Stimulated activated CD4-positive, alpha-beta T cell treated with anti-CD3 and anti-CD28 coated beads, TNF-alpha, amount 100 ng/mL, for 24 hours (primary cell): Measurements from ENCODE around the gene CRIM1.

Experiments
- DNase-seq, 3 experiments: peaks; one replicate each; pipeline ENCODE4 v3.0.0-alpha.2; 2020; ENCODE audit warnings: low read depth in 3 of 3

CRIM1 gene

DNA sequence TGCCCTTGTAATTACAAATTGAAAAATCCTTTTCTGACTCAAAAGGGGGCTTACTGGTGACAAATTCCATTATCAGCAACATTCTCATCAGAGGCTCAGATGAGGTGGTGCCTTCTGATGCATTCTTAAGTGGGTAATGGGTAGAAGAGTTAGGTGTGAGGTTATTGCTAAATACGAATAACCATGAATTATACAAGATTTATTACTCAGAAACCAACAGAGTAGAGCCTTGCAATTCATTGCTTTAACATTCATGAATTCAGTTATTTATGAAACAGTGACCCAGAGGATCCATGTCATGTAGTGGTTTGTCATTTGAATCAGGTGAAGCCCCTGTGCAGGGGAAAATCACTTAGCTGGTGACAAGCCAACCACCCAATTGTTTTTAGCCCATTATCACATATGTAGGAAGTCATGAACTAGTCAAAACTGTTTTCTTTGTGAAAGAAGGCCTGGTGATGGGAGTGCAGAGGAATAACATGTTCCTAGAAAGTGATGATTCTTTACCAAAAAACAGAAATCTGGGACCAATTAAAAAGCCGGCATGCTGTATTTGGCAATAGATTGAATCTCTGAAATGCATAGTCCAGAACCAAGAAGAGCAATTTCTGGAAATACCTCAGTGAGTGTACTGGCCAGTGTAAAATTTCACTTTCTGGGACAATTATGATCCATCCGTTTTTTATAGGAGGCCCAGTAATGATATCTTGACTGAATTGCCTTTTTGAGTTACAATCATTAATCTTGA lies 70.2 kb downstream of the CRIM1 start:
- DNase-seq: no peak

DNA sequence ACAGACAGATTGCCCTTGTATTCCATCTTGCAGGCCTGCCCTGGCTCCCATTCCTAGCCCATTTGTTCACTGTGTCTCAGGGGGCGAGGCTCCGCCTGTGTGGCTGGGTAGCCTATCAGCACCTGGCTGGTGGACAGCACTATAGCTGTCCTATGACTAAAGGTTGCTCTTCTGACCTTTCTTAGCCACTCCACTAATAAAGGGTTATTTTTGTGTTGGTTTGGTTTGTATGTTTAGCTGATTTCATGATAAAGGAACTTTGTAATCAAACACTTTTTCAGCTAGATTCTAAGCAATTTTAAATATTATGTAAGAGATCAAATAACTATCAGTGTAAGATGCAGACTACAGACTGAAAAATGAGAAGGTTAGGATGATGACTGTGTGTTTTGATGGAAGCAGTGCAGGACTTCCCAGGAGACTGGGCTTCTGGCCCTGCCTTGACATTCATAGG lies 72.2 kb downstream of the CRIM1 start:
- no peak for DNase-seq

DNA sequence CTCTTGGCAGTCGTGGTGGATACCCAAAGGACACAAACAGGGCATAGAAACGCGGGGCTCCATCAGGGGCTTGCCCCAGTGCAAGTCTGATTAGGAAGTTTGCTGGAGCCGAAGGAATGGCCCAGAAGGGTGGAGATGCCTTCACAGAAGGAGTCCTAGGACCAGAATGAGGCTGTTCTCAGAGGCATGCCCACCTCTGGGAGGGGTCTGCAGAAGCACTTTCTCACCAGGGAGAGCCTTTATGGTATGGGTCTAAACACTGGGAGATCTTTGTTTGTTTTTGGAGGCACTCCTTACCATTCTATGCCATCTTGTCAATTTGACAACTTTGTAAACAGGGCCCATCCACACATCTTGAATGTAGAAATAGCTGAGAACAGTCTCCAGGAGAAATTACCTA lies 75.0 kb downstream of the CRIM1 start:
- DNase-seq: no peak

DNA sequence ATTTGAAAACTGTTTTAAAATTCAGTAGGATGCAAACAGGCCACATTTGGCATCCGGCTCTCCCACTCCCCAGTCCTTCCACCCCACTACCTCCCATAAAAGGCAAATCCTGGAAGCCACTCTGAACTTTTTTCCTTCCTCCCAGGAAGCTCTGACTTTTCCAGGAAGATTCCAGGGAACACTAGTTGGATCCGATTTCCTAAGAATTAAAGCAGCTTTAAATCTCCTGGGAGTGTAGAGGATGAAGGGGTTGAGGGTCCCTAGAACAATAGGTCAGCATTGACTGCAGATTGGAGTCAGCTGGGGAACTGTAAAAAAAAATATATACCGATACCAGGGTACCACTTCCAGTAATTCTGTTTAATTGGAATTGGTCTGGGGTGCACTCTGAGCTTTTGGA lies 76.9 kb downstream of the CRIM1 start:
- DNase-seq: no peak

DNA sequence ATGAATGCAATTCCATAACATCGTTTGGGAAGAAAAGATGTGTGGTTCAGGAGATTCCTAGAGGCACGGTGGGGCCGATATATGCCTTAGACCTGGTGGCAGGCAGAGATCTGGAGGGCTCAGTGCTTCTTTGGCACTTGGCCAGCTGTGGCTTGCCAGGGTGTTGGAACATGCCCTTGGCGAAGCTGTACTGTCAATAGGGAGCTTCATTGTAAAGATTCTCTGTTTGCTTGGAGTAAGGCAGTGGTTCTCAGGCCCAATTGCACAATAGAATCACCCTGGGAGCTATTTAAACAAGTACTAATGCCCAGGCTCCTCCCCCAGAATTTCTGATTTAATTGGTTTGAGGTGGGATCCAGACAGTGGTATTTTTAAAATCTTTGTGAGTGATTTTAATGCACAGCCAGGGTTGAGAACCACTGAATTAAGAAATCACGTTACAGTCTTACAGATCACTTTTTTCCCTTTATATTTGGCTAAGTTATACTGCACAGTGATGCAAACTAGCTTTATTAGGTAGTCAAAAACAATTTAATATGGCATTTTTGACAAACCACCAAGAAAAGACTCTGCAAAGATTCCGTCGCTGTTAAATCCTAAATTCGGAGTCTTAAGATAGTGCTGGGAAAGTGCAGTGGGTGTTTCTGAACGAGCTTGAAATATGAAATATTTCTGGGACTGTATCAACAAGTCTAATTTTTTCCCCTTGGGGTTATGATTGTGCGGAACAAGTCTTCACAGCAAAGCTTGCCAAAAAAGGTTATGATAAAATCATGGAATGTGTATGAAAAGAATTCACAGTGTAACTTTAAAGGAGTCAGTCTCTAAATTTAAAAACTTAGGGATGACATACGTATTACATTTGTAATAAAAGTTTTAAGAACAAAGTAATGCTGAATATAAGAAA lies 78.0 kb downstream of the CRIM1 start:
- DNase-seq: no peak

DNA sequence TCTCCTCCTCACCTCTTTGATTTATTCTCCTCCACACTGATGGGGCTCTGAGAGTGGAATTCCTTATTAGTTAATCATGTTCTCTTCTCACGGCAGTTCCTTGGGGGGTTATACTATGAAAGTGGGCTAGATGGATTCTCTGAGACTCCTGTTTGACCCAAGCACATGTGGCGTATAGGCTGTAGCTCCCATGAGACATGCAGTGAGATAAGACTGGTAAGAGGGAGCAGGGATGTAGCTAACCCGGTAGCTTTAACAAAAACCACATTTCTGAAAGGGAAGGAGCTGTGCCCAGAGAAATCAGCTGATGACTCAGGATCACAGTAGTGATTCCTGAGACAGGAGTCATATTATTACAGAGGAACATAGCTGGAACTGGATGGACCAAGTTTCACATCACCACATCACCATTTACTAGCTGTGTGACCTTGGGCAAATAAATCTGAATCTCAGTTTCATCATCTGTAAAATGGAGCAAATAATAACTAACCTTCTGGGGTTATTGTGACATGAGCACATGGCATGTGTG lies 82.9 kb downstream of the CRIM1 start:
- DNase-seq: no peak

DNA sequence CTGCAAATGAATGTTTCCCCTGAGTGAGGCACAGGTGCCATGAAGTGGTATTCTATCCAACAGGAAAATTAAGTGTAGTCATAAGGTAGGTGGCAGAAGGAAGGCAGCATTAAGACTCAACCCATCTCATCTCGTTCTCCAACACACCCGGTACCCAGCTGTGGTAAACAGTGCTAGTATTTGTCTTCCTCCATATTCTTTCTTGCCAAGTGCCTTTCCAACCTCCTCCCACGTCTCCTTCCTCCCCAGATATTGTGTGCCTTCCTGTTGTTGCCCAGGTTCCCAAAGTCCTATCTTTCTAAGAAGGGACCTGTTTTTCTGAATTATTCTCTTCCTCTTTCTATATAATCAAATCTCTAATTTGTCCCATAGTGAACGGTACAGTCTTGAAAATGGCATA lies 83.5 kb downstream of the CRIM1 start:
- no peak for DNase-seq

DNA sequence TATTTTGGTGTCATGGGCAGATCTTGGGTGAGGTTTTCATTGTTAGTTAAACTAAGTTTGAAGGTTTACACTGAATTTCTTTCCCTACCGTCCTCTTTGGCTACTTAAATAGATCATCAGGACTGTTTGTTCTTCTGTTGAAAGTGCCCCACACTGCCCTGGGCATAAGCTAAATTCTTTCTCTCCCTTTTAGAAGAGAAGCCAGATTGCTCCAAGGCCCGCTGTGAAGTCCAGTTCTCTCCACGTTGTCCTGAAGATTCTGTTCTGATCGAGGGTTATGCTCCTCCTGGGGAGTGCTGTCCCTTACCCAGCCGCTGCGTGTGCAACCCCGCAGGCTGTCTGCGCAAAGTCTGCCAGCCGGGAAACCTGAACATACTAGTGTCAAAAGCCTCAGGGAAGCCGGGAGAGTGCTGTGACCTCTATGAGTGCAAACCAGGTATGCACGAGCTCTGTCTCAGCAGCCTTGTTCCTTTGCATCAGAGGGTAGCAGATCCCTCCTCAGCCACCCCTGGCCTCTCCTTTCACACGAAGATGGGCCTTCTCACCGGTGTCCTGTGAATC lies 85.6 kb downstream of the CRIM1 start:
- DNase-seq: no peak

DNA sequence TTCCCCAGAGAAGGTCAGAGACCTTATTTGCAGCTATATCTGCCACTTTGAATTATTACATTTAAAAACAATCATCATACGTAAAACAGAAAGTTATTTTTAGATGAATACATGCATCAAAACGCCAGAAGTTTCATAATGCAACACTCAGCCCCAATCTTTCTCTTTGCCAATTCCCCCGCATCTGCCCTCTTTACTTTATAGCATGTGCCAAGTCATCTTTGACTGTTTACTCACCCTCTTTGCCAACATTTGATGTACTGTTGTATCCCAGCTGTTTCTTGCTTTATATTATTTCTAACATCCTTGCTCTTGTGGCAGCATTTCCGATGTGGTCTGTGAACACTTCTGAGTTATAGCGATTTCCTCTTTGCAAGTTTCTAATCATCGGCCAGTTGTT lies 86.2 kb downstream of the CRIM1 start:
- DNase-seq: no peak

DNA sequence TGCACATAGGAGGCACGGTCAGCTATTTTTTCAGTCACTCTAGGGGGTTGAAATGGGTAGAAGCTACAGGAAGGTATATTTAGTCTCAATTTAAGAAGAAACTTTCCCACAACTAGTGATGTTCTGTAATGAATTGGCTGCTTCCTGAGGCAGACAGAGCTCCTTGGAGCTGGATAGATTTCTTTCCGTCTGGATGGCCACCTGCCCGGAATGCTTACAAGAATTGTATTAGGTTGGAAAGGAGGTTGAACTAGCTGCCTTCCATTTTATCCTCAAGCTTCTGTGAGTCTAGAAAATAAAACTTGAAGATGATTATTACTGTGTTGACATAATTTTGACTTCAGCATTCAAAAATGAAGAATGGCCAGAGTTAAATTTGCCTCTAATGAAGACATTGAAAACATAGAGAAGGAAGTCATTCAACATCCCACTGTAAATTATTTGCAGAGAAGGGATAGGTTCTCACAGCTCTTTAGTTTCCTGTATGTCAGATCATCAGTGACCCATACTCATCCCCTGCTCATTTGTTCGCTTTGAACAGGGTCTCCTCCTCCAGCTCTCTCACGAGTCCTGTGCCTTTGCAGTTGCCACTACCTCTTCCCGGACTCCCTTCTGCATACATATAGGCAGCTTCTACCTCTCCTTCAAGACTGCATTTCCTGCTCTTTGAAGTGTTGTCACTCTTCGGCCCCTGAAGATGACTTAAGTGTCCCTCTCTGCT lies 88.8 kb downstream of the CRIM1 start:
- no peak for DNase-seq

DNA sequence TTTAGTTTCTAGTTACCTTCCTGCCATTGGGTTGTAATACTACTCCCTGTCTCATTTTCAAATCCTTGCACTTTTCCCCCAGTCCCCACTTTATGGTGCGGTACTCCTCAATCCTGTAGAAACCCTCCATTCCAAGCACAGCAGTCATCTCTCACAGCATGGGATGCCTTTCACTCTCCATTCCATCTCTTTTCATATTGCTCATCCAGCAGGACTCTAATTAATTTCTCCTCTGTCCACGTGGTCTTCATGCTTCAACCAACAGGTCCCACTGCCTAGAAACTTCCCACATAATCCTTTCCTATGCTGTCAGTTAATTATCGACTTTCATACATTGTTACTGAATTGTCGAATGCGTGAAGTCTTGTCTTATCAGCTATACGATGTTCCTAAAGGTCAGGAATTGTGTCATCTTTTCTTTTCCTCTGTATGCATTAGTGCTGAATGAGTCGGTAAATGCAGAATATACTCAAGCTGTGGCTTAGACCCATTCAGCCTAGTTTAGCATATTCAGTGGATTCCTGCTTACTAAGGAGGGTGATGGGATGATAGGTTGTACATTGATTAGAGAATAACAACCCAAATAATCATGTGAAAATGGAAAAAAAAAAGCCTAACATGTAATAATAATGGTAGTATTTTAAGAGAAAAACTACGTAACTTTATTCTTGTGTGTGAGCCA lies 89.7 kb downstream of the CRIM1 start:
- DNase-seq: no peak

DNA sequence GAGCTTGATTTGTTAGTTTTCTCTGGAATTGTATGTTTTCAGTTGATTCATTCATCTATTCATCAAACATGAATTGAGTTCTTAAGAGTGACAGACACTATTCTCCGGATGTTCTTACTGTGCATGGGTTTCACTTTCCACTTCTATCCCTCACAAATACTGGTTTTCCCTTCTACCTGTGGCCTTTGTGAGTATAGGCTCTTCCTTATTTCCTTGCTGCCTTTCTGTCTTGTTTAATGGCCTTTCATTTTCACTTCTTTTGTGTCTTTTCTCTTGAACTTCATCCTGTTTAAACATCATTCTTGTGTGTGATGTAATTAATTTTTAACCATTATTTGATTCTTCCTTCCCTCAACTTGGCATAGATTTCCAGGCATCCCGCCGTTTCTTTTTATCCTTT lies 90.7 kb downstream of the CRIM1 start:
- no peak for DNase-seq

DNA sequence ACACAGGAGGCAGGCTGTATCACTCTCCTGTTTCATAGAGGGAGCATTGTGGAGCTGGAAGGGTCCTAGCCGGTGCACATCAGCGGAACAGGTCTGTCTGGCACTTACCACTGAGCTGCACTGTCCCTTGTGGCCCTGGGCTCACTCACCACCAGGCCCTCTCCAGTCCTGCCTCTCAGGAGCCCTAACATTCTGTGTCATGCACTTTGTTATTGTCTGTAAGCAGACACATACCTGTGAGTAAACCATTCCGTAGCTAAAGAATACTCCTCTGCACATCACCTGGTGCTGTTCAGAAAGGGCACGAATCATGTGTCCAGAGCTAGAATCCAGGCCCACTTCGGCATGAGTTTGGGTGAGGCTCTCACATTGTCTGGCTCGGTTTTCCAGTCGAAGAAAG lies 93.6 kb downstream of the CRIM1 start:
- DNase-seq: no peak

DNA sequence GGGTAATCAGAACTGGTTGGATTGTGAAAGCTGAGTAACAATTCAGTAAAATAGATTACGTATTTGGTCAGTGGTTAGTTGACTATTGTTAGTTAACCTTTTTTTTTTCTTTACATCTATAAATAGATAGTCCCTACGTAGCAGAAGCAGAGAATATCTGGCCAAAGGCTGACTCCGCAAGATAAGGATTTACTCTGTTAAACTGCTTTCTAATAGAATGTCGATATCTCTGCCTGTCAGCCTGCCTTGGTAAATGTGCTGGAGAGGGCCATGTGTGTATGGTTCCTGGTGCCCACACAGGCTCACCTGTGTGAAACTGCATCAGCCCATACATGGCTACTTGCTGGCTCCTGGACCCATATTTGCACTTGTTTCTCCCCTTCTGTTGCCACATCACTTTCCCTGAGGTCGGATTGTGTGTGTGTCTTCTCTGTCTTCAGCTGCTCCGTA lies 94.4 kb downstream of the CRIM1 start:
- no peak for DNase-seq

DNA sequence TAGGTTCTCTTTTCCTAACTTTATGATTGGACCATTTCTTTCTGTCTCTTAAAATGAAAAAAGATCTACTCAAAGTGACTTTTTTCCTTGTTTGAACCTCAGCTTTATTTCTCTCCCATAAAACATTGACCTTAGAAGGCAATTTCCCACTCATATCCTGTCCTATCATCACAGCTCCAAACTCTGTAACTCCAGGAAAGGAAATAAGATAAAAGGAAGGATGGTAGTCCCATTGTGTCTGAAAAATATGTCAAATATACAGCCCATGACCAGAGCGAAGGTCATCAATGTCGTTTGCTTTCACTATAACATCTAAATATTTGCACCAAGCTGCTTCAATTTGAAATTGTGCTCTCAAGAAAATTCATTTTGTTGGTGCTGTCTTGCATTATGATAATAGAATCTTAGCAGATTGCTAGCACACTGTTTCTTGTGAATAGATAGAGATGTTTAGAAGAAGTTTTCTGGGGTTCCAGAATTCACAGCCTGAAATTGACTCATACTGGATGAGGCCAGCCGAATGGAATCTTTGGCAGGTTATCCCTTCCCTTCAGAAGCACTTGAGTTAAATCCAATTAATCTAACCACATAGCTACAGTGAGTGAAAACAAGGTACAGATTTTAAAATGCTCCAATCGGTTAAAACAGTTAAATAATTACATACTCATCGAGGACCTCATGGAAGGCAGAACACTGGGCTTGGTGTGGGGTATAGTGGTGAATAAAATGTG lies 95.1 kb downstream of the CRIM1 start:
- no peak for DNase-seq

DNA sequence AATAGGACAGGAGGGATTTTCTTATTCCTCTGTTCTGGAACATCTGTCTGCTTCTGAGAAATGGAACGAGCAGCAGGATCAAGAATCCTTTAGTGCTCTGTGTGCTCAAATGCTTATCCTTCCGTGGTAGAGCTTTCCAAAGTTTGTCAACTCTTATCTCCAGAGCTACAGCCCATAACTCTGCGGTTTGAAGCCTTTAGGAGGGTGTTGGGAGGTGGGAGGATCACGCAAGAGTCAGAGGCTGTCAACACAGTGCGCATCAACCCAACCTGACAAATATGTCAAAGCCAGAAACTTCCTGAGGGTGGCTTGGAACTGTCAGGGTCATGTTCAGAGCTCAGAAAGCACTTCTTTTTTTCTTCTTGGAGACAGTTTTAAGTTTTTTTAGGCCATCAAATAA lies 95.9 kb downstream of the CRIM1 start:
- DNase-seq: no peak

DNA sequence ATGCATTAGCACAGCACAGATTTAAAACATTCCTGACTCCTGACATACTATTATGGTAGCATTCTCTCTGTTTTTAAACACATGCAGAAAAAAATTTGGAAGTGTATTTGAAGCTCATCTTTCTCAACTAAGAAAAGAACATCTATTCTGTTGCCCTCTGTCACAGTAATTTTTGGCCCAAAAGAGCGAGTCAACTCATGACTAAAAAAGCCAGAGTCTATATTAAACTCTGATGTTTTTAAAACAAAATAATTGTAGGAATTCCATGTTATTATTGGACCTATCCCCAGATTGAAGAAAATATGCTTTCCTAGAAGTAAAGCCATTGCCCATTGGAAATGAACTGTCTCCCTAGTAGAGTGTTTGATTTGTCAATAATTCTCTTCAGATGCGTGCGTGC lies 96.7 kb downstream of the CRIM1 start:
- DNase-seq: no peak

DNA sequence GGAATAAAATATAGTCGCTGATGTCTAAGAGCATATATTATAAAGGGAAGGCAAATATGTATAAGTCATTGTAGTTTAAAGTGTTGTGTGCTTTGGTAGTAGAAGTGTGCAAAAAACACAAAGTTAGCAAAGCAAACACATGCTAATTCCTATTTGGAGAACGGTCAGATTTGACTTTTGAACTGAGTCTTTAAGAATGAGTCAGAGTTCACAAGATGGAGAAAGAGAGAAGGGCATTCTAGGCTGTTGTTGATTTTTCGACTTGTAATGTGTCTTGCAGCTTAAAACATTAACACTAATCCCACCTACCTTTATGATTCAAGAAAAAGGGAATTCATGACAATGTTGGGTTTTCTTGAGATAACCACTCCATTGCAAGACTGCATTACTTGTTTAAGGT lies 98.1 kb downstream of the CRIM1 start:
- no peak for DNase-seq

DNA sequence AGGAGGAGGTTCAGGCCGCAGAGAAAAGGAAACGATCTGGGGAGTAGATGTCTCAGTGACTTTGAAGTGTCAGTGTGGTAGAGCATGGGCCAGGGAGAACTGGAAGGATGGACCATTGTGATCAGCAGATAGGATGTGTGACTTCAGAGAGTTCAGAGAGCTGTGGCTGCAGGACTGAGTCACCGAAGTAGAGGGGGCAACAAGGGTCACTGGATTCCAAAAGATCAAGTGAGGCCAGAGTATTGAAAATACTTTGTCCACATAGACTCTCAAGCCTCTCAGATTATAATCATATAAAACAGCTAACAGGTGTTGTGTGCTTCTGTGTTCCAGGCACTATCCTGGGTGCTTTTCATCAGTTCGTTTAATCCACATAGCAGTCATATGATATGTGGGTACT lies 99.4 kb downstream of the CRIM1 start:
- DNase-seq: no peak

DNA sequence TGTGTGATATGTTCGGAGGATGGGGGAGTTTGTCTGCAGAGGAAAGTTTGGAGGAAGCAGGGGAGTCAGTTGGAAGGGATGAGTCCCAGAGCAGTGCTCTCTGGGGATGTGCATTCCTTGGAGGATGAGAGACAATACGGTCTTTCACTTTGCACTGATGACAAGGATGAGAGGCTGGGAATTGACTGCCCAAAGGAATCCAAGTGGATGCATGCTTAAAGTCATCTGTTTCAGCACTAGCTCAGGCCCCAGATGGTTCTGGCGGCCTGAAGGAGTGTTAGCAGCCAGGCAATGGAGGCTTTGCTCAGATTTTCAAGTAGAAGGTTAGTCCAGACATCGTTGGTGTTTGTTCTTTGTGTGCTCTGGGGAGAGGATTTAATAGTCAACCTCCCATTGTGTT lies 100.2 kb downstream of the CRIM1 start:
- DNase-seq: no peak
